ENCODE data around the gene CDH13. TPM values are rescaled to one million over a fixed set of nuclear protein-coding genes. Genes with fewer than 3 reads are reported as not detected.

Gene CDH13
- polyA plus RNA-seq, 1 experiment = 113 TPM

- Histone ChIP-seq H3K36me3 (ENCODE audit: control insufficient read depth, insufficient read depth, low read length) (no peaks in the 10 kb centered on the region), H3K27me3 (ENCODE audit: control insufficient read depth, insufficient read depth, low read length) (no peaks in the 10 kb centered on the region), H3K4me3 (ENCODE audit: low read depth, low read length) (no peak overlapping the region)
- POLR2A ChIA-PET = no interaction called here
- CTCF ChIA-PET = no interaction called here
- no peak for TF ChIP-seq CTCF (IDR thresholded peaks at IDR 0.05; ENCODE audit: insufficient read depth, low read depth, low read length)
- no peak for DNase-seq (ENCODE audit: low read depth)
Measured at GRCh38 chr16:83629836-83630235, 1003.1 kb downstream of the CDH13 start.

- CTCF ChIA-PET = no interaction called here
- POLR2A ChIA-PET = no interaction called here
- peak; percentile 68 for DNase-seq (ENCODE audit: low read depth)
- TF ChIP-seq CTCF (IDR thresholded peaks at IDR 0.05; ENCODE audit: insufficient read depth, low read depth, low read length) = no peak
- no peaks in the 10 kb centered on the region for H3K36me3 ChIP-seq (ENCODE audit: control insufficient read depth, insufficient read depth, low read length)
- H3K27me3 ChIP-seq (ENCODE audit: control insufficient read depth, insufficient read depth, low read length) = no peaks in the 10 kb centered on the region
- H3K4me3 ChIP-seq (ENCODE audit: low read depth, low read length) = no peak overlapping the region
Measured at GRCh38 chr16:83630979-83631378, 1004.2 kb downstream of the CDH13 start.

- no peak for TF ChIP-seq CTCF (IDR thresholded peaks at IDR 0.05; ENCODE audit: insufficient read depth, low read depth, low read length)
- ChIA-PET CTCF (no interaction called here), POLR2A (no interaction called here)
- no peak overlapping the region for H3K4me3 ChIP-seq (ENCODE audit: low read depth, low read length)
- H3K36me3 ChIP-seq (ENCODE audit: control insufficient read depth, insufficient read depth, low read length) = no peaks in the 10 kb centered on the region
- no peaks in the 10 kb centered on the region for H3K27me3 ChIP-seq (ENCODE audit: control insufficient read depth, insufficient read depth, low read length)
- no peak for DNase-seq (ENCODE audit: low read depth)
Measured at GRCh38 chr16:83633286-83633685, 1006.5 kb downstream of the CDH13 start.

DNA sequence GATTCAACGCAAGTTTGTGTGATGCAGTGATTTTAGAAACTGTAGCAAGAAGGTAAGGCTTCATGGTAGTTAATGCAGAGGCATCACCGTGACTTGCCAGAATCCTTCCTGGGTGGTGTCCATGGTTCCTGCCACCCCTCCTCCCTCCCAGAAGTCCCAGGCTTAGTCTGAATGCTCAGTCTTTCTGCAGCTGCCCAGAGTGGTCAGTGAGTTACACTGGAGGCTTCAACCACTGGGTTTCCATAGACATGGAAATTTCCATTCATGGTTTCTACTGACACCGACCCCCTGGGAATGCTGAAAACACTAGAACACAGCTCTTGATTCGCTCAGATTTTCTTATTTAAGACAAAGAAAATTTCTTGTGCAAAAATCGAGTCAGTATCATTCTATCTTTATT lies 1021.6 kb downstream of the CDH13 start:
- DNase-seq (ENCODE audit: low read depth) = no peak

DNA sequence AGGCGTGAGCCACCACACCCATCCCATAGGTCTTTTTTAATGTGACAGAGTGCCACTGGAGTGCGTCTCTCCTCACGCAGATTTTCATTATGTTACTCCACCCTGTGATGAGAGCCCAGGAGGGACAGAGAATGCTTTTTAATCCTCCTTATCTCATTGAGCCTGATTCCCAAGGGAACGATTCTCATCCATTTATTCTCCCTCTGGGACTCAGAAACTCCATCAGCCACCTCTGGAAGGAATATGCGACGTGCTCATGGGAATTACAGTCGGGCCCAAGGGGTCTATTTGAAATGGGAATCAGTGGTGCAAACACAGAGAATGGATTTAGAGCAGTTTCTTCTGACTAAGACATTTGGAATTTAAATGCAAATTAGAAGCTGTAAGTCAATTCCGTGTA lies 1025.1 kb downstream of the CDH13 start:
- no peaks in the 10 kb centered on the region for H3K36me3 ChIP-seq (ENCODE audit: control insufficient read depth, insufficient read depth, low read length)
- no peak for DNase-seq (ENCODE audit: low read depth)
- ChIA-PET POLR2A (no interaction called here), CTCF (no interaction called here)
- no peak for TF ChIP-seq CTCF (IDR thresholded peaks at IDR 0.05; ENCODE audit: insufficient read depth, low read depth, low read length)
- no peaks in the 10 kb centered on the region for H3K27me3 ChIP-seq (ENCODE audit: control insufficient read depth, insufficient read depth, low read length)
- H3K4me3 ChIP-seq (ENCODE audit: low read depth, low read length) = no peak overlapping the region

More for the DNA sequence above, 1021.6 kb downstream of the CDH13 start:
- no peak overlapping the region for H3K4me3 ChIP-seq (ENCODE audit: low read depth, low read length)
- H3K36me3 ChIP-seq (ENCODE audit: control insufficient read depth, insufficient read depth, low read length) = no peaks in the 10 kb centered on the region
- CTCF ChIA-PET = no interaction called here
- TF ChIP-seq CTCF (IDR thresholded peaks at IDR 0.05; ENCODE audit: insufficient read depth, low read depth, low read length) = no peak
- no peaks in the 10 kb centered on the region for H3K27me3 ChIP-seq (ENCODE audit: control insufficient read depth, insufficient read depth, low read length)
- POLR2A ChIA-PET = no interaction called here
